Measurements from ENCODE around the gene TAF3. TPM values are rescaled to one million over a fixed set of nuclear protein-coding genes. Genes with fewer than 3 reads are reported as not detected.

The TAF3 gene
- total RNA-seq, 2 experiments from 2014 or later: 12.6 to 12.8 TPM

- Mint-ChIP-seq H3K4me1 (ENCODE audit: low read depth) (peaks cover 16% of the 10 kb centered on the region), H3K27ac (no peak overlapping the region), H3K4me3 (no peak overlapping the region), H3K9me3 (peaks cover 4% of the 10 kb centered on the region), H3K36me3 (ENCODE audit: low read depth) (peaks cover 25% of the 10 kb centered on the region), H3K27me3 (ENCODE audit: low read depth) (no peaks in the 10 kb centered on the region)
- CTCF ChIA-PET: no interaction called here
- intact Hi-C loops (cut with micrococcal nuclease): no loop called here
- no peak for DNase-seq
These were observed 38.4 kb downstream of the TAF3 start for GRCh38 chr10:7856678-7857077.

- no peak overlapping the region for H3K27ac Mint-ChIP-seq
- intact Hi-C loops (cut with micrococcal nuclease): no loop called here
- H3K27me3 Mint-ChIP-seq (ENCODE audit: low read depth): no peaks in the 10 kb centered on the region
- no peak for DNase-seq
- H3K36me3 Mint-ChIP-seq (ENCODE audit: low read depth): peaks cover 29% of the 10 kb centered on the region
- CTCF ChIA-PET: no interaction called here
- H3K4me3 Mint-ChIP-seq: no peak overlapping the region
- H3K9me3 Mint-ChIP-seq: peaks cover 10% of the 10 kb centered on the region
- H3K4me1 Mint-ChIP-seq (ENCODE audit: low read depth): peaks cover 15% of the 10 kb centered on the region
These were observed 39.0 kb downstream of the TAF3 start for GRCh38 chr10:7857262-7857661.

- peaks cover 25% of the 10 kb centered on the region for H3K4me1 Mint-ChIP-seq (ENCODE audit: low read depth)
- no peaks in the 10 kb centered on the region for H3K27me3 Mint-ChIP-seq (ENCODE audit: low read depth)
- no peak overlapping the region for H3K27ac Mint-ChIP-seq
- CTCF ChIA-PET: no interaction called here
- H3K36me3 Mint-ChIP-seq (ENCODE audit: low read depth): peaks cover 32% of the 10 kb centered on the region
- intact Hi-C loops (cut with micrococcal nuclease): no loop called here
- H3K4me3 Mint-ChIP-seq: no peak overlapping the region
- H3K9me3 Mint-ChIP-seq: peaks cover 11% of the 10 kb centered on the region
- DNase-seq: no peak
These were observed 43.3 kb downstream of the TAF3 start for GRCh38 chr10:7861509-7862120.

- peaks cover 11% of the 10 kb centered on the region for H3K9me3 Mint-ChIP-seq
- intact Hi-C loops (cut with micrococcal nuclease): no loop called here
- DNase-seq: no peak
- H3K4me1 Mint-ChIP-seq (ENCODE audit: low read depth): peaks cover 22% of the 10 kb centered on the region
- CTCF ChIA-PET: interaction anchor here (0.6 kb wide), 1 partner anchor 24 kb away, joined by 4 read pairs; no protein-coding TSS in a partner anchor
- H3K27me3 Mint-ChIP-seq (ENCODE audit: low read depth): no peaks in the 10 kb centered on the region
- H3K27ac Mint-ChIP-seq: no peak overlapping the region
- no peak overlapping the region for H3K4me3 Mint-ChIP-seq
- H3K36me3 Mint-ChIP-seq (ENCODE audit: low read depth): peaks cover 31% of the 10 kb centered on the region
These were observed 43.8 kb downstream of the TAF3 start for GRCh38 chr10:7862121-7862514.

- Mint-ChIP-seq H3K27ac (no peak overlapping the region), H3K4me1 (ENCODE audit: low read depth) (peaks cover 23% of the 10 kb centered on the region), H3K9me3 (peaks cover 10% of the 10 kb centered on the region), H3K4me3 (no peak overlapping the region), H3K36me3 (ENCODE audit: low read depth) (peaks cover 15% of the 10 kb centered on the region), H3K27me3 (ENCODE audit: low read depth) (no peaks in the 10 kb centered on the region)
- CTCF ChIA-PET: no interaction called here
- no peak for DNase-seq
- intact Hi-C loops (cut with micrococcal nuclease): no loop called here
These were observed 47.9 kb downstream of the TAF3 start for GRCh38 chr10:7866176-7866575.

- CTCF ChIA-PET: interaction anchor here (0.6 kb wide), 3 partner anchors 157 to 578 kb away, joined by 3 to 5 read pairs (median 3); no protein-coding TSS in a partner anchor
- Mint-ChIP-seq H3K4me3 (peak overlapping the region; percentile 64), H3K4me1 (ENCODE audit: low read depth) (peaks cover 6% of the 10 kb centered on the region), H3K9me3 (no peaks in the 10 kb centered on the region), H3K27me3 (ENCODE audit: low read depth) (no peaks in the 10 kb centered on the region), H3K36me3 (ENCODE audit: low read depth) (no peaks in the 10 kb centered on the region), H3K27ac (no peak overlapping the region)
- DNase-seq: no peak
- intact Hi-C loops (cut with micrococcal nuclease): loop anchor here (1.0 to 10.0 kb wide), 6 partner anchors 181 to 1430 kb away; no protein-coding TSS in a partner anchor
These were observed 53.7 kb downstream of the TAF3 start for GRCh38 chr10:7872041-7872442.

GRCh38 chr10:7874864-7875263, 56.6 kb downstream of the TAF3 start:
- no peak for DNase-seq
- intact Hi-C loops (cut with micrococcal nuclease): loop anchor here (10.0 kb wide), 3 partner anchors 440 to 600 kb away; no protein-coding TSS in a partner anchor
- no peaks in the 10 kb centered on the region for H3K27me3 Mint-ChIP-seq (ENCODE audit: low read depth)
- H3K4me3 Mint-ChIP-seq: no peak overlapping the region
- H3K4me1 Mint-ChIP-seq (ENCODE audit: low read depth): no peaks in the 10 kb centered on the region
- CTCF ChIA-PET: interaction anchor here (1.0 kb wide), 1 partner anchor 1334 kb away, joined by 3 read pairs; no protein-coding TSS in a partner anchor
- H3K9me3 Mint-ChIP-seq: no peaks in the 10 kb centered on the region
- no peaks in the 10 kb centered on the region for H3K36me3 Mint-ChIP-seq (ENCODE audit: low read depth)
- H3K27ac Mint-ChIP-seq: no peak overlapping the region

- no peaks in the 10 kb centered on the region for H3K27me3 Mint-ChIP-seq (ENCODE audit: low read depth)
- DNase-seq: no peak
- intact Hi-C loops (cut with micrococcal nuclease): loop anchor here (10.0 kb wide), 3 partner anchors 438 to 598 kb away; no protein-coding TSS in a partner anchor
- H3K36me3 Mint-ChIP-seq (ENCODE audit: low read depth): no peaks in the 10 kb centered on the region
- no peak overlapping the region for H3K4me3 Mint-ChIP-seq
- CTCF ChIA-PET: no interaction called here
- H3K27ac Mint-ChIP-seq: no peak overlapping the region
- H3K9me3 Mint-ChIP-seq: no peaks in the 10 kb centered on the region
- peaks cover 2% of the 10 kb centered on the region for H3K4me1 Mint-ChIP-seq (ENCODE audit: low read depth)
These were observed 58.3 kb downstream of the TAF3 start for GRCh38 chr10:7876541-7877127.

- H3K27me3 Mint-ChIP-seq (ENCODE audit: low read depth): no peaks in the 10 kb centered on the region
- no peak for DNase-seq
- H3K9me3 Mint-ChIP-seq: no peaks in the 10 kb centered on the region
- no peak overlapping the region for H3K4me3 Mint-ChIP-seq
- H3K27ac Mint-ChIP-seq: no peak overlapping the region
- CTCF ChIA-PET: interaction anchor here (0.6 to 0.7 kb wide), 2 partner anchors 1327 to 1825 kb away, joined by 3 read pairs; no protein-coding TSS in a partner anchor
- no peaks in the 10 kb centered on the region for H3K36me3 Mint-ChIP-seq (ENCODE audit: low read depth)
- intact Hi-C loops (cut with micrococcal nuclease): no loop called here
- H3K4me1 Mint-ChIP-seq (ENCODE audit: low read depth): peaks cover 11% of the 10 kb centered on the region
These were observed 62.8 kb downstream of the TAF3 start for GRCh38 chr10:7881119-7881518.

GRCh38 chr10:7886056-7886455, 67.8 kb downstream of the TAF3 start:
- intact Hi-C loops (cut with micrococcal nuclease): no loop called here
- no peaks in the 10 kb centered on the region for H3K36me3 Mint-ChIP-seq (ENCODE audit: low read depth)
- H3K27me3 Mint-ChIP-seq (ENCODE audit: low read depth): no peaks in the 10 kb centered on the region
- no peaks in the 10 kb centered on the region for H3K9me3 Mint-ChIP-seq
- no peak for DNase-seq
- no peak overlapping the region for H3K27ac Mint-ChIP-seq
- no peak overlapping the region for H3K4me3 Mint-ChIP-seq
- CTCF ChIA-PET: no interaction called here
- H3K4me1 Mint-ChIP-seq (ENCODE audit: low read depth): peaks cover 41% of the 10 kb centered on the region

- no peak for DNase-seq
- intact Hi-C loops (cut with micrococcal nuclease): no loop called here
- Mint-ChIP-seq H3K4me1 (ENCODE audit: low read depth) (peaks cover 37% of the 10 kb centered on the region), H3K27me3 (ENCODE audit: low read depth) (no peaks in the 10 kb centered on the region), H3K27ac (no peak overlapping the region), H3K4me3 (no peak overlapping the region), H3K9me3 (no peaks in the 10 kb centered on the region), H3K36me3 (ENCODE audit: low read depth) (no peaks in the 10 kb centered on the region)
- CTCF ChIA-PET: interaction anchor here (0.6 kb wide), 1 partner anchor 292 kb away, joined by 3 read pairs; no protein-coding TSS in a partner anchor
These were observed 69.0 kb downstream of the TAF3 start for GRCh38 chr10:7887174-7887816.

- intact Hi-C loops (cut with micrococcal nuclease): no loop called here
- DNase-seq: no peak
- CTCF ChIA-PET: interaction anchor here (0.6 kb wide), 1 partner anchor 93 kb away, joined by 3 read pairs; no protein-coding TSS in a partner anchor
- H3K27me3 Mint-ChIP-seq (ENCODE audit: low read depth): no peaks in the 10 kb centered on the region
- H3K27ac Mint-ChIP-seq: no peak overlapping the region
- no peak overlapping the region for H3K4me3 Mint-ChIP-seq
- peaks cover 5% of the 10 kb centered on the region for H3K36me3 Mint-ChIP-seq (ENCODE audit: low read depth)
- peaks cover 41% of the 10 kb centered on the region for H3K4me1 Mint-ChIP-seq (ENCODE audit: low read depth)
- H3K9me3 Mint-ChIP-seq: no peaks in the 10 kb centered on the region
These were observed 71.7 kb downstream of the TAF3 start for GRCh38 chr10:7889947-7890542.

Data from activated naive CD4-positive, alpha-beta T cell treated with anti-CD3 and anti-CD28 coated beads for 36 hours (primary cell).